NCI-H446 (cell line): ENCODE measurements around the gene AKT2.

Source experiments
- DNase-seq, 2 experiments: peaks; one replicate each; lab custom pipeline; 2025; lab: John Stamatoyannopoulos, UW

Gene AKT2

DNA sequence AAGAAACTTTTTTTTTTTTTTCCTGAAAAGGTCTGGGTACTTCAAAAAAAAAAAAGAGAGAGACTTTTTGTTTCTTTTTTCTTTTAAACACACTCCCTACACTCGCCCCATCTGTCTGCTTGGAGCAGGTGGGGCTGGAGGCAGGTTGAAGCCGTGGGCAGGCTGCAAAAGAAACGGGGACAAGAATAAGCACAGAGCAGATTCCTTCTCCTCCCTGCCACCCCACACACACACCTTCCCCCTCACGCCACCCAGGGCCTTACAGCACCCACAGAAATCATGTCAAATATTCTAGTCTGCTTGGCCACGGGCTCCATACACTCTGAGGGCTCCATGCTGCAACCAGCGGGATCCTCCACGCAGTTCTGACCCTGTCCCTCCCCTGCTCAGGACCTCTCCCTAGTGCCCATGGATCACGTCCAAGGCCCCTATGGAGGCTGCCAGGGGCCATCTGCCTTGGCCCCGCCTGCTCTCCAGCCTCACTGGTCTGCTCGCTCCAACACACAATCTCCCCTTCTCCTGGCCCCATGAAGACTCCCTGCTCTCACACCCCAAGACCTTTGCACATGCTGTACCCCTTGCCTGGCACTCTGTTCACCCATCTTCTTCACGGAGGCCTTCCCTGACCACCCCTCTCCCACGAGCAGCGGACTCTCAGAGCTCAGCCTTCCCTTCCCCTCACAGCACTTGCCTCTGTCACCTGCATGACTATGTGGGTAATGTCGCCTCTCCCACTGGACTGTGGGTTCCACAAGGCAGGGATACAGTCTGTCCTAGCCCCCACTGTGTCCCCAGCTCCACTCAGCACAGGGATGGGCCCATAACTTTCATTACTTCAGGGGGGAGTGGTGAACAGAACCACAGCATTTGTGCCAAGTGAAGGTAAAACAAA is 11.4 kb downstream of the AKT2 start:
- peak in 1 of 2 experiments; percentile 15 for DNase-seq

DNA sequence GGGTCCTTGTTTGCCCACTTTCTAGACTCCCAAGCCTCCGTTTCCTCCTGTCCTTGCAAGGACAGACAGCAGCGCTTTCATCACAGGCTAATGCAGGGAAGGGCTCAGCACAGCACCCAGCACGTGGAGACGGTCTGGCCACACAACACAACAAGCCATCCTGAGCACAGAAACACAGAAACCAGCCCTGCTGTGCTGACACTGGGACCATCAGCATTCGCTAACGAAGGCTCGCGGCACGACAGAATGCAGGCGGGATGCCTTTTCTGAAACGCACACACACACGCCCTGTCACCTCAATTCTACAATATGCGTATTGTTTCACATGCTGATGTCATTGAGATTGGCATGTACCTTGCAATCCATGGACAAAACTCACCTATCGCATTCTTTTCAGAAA is 12.9 kb downstream of the AKT2 start:
- no peak for DNase-seq

DNA sequence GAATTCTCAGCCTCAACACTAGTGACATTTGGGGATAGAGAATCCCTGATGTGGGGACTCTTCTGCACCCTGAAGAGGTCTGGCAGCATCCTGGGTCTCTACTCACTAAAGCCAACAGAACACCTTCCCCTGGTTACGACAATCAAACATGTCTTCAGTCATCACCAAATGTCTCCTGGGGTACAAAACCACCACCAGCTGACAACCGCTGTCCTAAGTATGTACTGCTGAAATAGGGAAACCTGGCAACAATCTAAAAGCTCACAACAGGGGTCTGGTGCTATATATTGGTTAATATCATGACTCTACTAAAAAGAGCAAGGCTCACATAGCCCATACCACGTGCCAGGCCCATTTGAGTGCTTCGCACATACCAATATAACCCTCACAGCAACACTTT is 13.4 kb downstream of the AKT2 start:
- DNase-seq, result no peak

DNA sequence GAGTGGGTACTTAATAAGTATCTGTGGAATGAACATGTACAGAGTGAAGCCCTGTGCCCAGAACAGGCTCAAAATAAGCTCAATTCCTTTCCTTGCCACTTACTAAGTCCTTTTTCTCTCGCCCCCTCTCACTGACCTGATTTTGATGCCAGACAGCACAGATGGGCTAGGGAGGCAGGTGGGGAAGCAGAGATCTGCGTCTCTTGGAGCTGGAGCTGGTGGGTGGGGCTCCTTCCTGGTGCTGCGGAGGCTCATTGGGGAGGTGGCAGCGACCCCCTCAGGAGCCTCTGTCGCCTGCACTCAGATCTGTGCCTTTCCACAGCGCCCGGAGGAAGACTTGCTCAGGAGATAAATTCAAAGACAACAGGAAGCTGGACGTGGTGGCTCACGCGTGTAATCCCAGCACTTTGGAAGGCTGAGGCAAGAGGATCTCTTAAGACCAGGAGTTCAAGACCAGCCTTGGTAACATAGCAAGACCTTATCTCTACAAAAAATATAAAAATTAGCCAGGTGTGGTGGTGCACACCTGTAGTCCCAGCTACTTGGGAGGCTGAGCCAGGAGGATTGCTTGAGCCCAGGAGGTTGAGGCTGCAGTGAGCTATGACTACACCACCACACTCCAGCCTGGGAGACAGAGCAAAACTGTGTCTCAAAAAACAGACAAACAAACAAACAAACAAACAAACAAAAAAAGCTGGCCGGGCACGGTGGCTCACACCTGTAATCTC is 14.6 kb downstream of the AKT2 start:
- DNase-seq, result no peak

DNA sequence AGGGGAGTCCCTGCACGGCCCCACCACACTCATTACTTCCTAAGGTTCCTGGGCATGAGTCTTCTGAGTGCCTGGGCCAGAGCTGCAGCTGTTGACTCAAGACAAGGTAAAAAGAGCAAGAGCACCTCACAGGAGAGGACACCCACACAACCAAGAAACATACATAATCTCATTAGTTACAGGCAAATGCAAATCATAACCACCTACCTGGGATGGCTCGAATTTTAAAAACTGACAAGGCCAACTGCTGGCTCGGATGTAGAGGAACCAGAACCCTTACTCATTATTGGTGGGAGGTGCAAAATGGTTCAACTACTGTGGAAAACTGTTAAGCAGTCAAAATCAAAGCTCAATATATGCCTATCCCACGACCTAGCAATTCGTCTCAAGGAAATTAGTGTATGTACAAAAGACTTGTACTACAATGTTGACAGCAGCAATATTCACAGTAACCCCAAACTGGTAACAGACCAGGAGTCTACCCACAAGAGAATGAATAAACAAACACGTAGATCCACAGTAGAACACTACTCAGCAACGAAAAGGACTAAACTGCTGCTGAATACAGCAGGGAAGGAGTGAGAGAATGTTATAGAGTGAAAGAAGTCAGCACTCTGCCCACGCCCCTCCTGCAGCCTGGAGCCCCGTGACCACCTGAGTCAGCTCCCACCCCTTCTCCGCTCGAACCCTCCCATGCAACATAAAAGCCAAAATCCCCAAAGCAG is 15.8 kb downstream of the AKT2 start:
- no peak for DNase-seq

DNA sequence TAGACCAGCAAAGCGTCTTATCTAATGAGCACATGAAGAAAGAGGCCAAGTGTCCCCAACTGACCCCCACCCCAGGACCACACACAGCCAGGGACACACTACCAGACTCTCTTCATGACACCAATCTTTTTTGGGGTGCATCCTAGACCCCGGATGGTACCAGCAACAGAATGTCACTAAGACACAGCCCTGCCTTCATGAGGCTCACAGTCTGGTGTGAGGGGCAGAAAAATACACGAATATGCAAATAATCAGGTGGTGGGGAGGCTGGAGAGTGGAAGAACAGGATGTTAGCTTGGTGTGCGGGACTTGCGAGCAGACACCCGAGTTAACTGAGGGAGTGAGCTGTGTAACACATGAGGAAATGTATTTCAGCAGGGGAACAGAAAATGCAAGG is 17.5 kb downstream of the AKT2 start:
- no peak for DNase-seq

DNA sequence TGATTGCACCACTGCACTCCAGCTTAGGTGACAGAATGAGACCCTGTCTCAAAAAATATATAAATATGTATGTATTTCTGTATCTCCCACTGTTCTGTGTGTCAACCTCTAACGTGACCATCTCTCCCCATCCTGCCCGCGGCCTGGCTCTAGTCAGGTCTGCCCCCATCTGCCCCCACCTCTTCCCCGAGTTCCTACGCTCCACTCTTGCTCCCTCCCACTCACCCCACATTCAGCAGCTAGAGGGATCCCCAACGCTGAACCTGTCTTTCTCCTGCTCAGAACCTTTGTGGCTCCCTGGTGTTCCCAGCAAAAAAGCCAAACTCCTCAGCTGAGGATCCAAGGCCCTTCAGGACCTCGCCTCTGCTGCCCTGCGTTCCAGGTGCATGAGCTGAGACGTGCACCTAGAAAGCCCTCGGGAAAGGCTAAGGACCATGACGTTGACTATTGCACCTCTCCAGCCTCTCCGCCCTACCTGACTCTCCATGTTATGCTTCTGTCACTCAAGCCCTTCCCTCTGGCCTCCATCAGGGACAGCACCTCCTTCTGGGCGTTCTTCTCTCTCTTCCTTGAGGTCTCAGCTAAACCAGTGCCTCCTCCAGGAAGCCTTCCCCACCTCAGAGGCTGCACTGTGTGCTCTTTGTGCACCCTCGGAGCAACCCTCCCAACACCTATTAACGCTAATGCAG is 18.1 kb downstream of the AKT2 start:
- no peak for DNase-seq

GRCh38 chr19:40266119-40266518 is 19.0 kb downstream of the AKT2 start:
- DNase-seq, result no peak

DNA sequence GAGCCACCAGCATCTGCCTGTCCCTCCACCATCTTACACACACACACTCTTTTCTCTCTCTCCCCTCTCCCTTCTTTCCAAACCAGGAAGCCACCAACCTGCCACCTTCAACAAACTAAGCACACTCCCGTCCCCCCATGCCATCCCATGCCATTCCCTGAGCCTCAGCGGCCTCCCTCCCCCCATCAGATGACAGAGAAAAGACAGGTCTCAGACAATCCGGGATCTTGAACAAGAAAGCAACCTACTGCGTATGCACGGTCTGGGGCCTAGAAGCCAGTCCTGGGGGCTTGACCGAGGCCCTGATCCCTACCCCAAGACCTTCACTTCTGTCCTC is 19.4 kb downstream of the AKT2 start:
- DNase-seq, result no peak

DNA sequence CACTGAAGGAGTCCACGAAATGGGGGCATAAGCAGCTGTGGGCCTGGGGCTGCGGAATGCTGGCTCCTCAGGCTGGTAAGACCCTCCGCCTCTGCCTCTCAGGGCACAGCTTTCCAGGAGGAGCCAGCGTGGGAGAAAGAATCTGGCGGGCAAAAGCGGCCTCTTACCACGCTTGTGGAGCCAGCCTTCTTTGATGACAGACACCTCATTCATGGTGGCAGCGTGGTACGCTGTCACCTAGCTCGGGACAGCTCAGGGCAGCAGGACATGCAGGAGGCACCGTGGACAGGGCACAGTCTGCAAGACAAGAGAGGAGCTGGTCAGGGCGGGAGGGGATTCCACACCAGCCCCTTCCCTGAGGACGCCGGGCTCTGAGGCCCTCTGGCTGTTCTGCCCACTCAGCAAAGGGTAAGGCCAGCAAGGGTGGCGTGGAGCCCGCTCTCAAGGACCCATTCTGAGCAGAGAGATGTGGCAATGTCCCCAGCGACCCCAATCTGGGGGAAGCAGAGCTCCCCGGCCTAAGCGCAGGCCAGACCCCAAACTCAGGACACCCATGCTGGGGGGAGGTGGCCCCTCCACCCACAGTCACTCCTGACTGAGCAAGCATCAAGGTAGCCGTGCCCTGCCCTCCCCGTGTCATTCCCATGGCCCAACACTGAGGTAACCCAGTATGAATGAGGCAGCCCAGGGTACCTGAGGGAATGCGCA is 19.9 kb downstream of the AKT2 start:
- DNase-seq, result no peak

DNA sequence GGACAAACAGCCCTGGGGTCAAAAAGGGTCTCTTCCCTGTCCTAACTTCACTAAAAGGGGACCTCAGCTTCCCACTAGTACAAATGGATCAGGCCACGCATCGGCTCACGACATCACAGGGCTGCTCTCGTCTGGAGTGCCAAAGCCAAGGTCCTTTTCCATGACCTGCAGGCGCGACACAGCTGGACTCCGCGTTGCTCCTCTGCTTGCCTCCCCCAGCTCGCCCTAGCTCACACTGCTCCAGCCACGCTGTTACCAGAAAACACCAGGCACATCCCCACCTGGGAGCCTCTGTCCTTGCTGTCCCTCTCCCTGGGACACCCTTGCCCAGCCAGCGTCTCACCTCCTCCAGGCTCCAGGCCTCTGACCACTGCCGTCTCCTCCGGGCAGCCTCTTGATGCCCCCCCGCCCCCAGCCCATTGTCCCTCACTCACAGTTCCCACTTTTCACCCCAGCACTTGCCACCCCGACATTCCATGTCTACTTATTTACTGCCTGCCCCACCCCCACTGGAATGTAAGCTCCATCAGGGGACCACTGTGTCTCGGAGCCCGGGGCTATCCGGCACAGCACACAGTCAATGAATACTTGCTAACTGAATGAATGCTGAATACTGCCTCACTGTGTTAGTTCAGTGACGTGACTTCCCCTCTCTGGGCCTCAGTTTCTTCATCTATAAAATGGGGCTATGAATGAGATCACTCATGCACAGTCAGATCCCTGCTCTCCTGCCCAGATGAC is 20.7 kb downstream of the AKT2 start:
- DNase-seq, result no peak

- no peak for DNase-seq
Measured at GRCh38 chr19:40263440-40264313, 21.5 kb downstream of the AKT2 start.

- no peak for DNase-seq
Measured at GRCh38 chr19:40262422-40262821, 22.7 kb downstream of the AKT2 start.

DNA sequence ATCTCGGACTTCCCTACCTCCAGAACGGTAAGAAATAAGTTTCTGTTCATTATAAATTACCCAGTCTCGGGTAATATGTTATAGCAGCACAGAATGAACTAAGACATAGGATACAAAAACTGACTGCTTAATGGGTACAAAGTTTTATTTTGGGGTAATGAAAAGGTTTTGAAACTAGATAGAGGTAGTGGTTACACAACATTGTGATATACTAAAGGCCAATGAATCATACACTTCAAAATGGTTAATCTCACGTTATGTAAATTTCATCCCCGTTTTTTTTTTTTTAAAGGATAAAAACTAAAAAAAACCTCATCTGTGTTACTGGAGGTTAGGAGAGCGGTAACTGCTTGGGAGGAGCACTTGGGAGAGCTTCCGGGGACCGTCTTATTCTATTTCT is 23.5 kb downstream of the AKT2 start:
- no peak for DNase-seq

DNA sequence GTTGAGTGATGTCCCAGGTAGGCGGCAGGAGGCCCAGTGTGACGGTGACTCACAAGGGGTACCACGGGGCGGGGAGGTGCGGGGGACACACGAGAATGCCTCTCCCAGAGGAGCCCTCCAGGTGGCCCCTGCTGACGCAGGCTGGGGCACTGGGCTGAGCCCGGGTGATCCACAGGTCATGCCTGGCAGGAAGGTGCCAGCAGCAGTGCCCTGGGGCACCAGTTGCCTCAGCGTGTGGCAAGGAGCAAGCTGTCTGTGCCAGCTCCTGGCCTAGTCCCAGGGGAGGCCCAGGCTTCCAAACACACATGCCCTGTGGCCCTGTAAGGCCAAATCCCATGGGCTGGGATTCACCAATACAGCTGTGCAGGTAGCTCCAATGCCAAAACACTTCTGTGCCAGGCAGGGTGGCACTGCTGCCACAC is 28.0 kb downstream of the AKT2 start:
- DNase-seq, result no peak

DNA sequence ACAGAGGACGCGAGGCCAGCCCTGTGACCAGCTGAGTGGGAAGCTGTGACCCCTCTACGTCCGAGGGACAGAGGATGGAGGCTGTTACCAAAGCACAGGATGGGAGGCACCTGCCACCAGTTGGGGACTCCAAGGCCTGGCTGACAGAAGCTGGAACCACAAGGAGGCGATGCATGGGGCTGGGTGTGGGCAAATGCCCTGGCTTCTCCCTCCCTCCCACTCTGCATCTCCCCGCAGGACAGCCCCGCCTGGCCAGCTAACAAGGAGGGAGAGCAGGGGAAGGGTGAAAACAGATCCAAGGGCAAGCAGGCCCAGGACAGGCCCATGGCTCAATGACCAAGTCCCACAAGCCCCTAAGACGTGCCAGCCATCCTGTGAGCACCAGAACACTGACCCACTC is 28.6 kb downstream of the AKT2 start:
- DNase-seq, result no peak

DNA sequence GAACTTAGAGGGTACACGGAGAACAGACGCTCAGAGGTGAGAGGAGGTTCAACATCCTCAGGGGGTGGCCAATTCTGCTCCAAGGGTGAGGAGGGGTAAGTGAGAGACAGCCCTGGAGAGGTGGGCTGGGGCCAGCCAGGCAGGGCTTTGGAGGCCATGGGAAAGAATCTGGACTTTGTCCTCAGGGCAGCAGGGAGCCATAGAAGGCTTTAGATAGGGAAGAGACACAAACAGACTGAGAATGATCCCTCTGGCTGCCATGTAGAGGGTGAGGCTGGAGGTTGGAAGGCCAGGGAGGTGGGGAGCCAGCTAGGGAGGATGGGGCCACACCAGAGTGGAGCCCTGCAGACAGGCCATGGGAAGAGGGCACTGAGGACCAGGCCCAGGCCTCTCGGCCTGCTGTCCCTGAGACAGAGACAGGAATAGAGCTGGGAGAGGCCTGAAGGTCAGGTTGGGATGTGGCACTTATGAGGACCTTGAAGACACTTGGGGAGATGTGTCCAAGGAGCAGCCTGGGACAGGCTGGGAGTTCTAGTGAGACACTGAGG is 29.5 kb downstream of the AKT2 start:
- no peak for DNase-seq

DNA sequence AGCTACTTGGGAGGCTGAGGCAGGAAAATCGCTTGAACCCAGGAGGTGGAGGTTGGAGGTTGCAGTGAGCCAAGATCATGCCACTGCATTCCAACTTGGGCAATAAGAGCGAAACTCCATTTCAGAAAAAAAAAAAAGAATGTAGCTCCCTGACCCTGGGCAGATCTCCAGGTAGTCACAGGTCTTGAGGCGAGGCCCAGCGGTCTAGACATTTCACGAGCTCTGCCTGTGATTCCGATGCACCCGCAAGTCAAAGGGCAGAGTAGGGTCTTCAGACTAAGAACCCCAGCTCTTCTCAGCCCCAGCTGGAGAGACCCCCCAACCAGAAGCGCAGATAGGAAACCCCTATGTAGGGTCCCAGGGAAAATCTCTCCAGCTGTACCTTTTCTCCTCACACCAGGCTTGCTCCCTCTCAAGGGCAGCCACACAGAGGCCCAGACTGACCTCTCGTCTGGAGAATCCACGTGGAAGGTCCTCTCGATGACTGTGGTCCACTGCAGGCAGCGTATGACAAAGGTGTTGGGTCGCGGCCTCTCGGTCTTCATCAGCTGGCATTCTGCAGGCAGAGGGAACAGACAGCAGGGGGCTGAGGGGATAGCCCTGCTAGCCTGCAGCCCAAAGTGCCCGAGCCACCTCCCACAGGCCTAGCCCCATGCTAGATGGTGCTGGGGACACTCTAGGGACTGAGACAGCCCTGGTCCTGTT is 30.3 kb downstream of the AKT2 start:
- no peak for DNase-seq

GRCh38 chr19:40253611-40254092 is 31.5 kb downstream of the AKT2 start:
- no peak for DNase-seq
